Middle frontal gyrus (tissue), 1 donor: ENCODE measurements around the gene FBXO10.
"Not testable (repeated sequence)": the region's sequence is repeated elsewhere in the genome, so short reads cannot be mapped to it uniquely, and the experiment has no call there.

Experiments used
- DNase-seq: peaks from one replicate; pipeline ENCODE4 v3.0.0-alpha.2; 2015; ENCODE audit warnings: low spot score; ENCODE audit errors: extremely low spot score

The FBXO10 gene

DNA sequence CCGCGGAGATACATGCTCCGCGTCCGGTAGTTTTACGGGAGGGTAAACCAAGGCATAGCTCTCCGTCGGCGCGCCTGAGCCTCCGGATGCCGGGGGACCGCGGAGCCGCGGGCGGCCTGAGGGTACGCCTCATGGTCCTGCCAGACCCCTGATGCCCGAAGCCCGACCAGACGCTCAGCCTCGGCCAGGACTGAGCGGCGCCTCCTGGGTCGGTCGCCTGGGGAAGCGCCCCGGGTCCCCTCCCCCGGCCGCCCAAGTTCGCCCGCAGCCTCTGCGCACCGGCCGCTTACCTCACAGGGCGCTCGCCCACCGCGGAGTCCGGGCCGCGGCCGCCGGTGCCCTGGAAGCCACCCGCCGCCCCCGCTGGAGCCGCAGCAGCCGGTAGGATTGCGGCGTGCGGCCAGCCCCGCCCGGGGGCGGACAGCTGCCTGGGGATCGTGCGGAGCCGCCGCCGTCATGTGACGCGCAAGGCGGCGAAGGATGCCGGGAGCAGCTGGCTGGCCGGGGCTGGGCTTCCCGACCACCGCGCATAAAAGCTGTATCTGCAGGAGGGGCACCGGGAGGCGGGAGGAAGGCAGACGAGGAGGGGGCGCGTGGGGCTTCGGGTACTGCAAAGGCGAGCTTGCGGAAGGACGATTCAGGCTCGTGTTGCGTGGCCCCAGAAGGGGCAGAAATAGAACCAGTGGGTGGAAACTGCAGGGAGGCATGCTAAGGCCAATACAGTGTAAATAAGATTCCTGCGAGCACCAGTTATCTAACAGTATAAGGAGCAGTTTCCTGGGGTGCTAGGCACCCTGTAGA lies at the start of gene FBXO10:
Gene FBXO10, minus strand, starts transcription at position 460 of the 801 bp plus-strand sequence. CDS start 34,612 bp downstream, outside the sequence.
- peak; percentile 62 for DNase-seq

DNA sequence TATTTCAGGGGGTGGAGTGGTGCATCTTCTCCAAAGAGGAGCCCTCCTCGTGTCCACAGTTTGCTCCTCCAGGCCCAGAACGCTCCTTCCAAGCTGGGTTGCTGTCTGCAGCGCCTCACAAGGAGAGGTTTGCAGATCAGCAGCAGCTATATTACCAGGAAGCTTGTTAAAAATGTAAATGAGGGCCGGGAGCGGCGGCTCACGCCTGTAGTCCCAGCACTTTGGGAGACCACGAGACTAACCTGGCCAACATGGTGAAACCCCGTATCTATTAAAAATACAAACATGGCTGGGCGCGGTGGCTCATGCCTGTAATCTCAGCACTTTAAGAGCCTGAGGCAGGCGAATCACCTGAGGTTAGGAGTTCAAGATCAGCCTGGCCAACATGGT lies 49.6 kb upstream of the FBXO10 start:
- DNase-seq, result no peak

DNA sequence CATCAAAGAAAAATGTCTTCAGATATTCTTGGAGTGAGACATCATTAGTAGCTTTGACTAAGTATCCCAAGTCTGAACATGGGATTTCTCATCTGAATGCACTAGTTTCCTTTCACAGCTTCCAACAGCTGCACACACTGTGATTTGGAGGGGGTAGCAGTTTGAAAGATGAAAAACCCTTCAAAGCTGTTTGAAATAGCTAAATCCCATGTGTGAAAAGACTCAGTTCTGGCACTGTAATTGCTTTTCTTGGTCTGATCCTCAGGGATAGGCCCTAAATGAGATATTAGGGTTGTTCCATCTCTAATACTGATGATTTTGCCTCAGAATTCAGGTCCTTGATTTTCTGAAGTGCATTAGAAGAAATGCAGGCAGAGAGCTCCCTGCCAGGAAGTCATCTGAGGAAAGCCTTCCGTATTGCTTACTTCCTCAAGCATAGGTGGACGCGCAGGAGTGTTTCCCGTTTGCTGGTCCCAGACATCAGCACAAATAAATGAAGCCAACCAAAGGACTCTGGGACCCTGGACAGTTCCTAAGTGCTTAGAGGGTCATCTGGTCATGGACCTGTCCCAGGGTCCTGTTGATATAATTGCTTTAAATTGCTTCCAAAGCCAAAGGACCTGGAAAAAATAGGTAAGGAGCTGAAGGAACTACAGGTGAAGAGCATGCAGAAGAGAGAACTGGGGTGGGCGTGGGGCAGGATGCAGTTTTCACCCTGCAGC lies 49.0 kb upstream of the FBXO10 start:
- no peak for DNase-seq

GRCh38 chr9:37624073-37624472 lies 47.9 kb upstream of the FBXO10 start:
- DNase-seq, result no peak

DNA sequence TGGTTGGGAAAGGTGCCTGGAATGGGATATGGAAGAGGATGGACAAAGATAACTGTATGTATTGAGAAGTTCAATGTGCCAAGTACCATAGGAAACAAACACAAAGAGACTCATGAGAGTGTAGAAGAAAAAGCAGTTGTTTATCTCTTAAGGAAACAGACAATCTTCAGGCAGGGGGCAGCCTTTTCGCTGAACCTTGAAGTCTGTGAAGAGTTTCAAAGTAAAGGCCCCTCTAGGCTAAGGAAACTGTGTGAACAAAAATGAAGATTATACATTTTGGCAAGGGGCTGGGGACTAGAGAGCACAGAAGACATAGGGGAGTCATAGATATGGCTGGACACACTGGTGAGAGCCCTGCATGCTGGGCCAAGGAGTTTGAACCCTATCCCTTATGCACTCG lies 47.1 kb upstream of the FBXO10 start:
- no peak for DNase-seq

DNA sequence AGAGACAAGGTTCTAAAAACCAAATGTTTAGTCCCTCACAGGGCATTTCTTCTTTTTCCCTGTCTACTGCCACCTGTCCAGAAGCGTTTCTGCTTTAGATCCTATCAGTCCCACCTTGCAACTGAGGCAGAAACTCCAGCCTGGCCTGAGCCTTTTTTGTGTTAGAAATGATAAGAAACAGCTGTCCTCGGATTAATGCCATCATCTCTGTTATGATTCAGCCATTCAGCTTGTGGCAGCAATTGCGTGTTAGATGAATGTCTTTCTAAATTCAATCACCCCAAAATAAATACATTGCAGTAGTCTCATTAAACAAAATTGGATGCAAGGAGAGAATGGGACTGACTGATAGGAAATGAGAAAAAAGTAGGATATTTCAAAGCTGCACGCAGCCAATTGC lies 46.3 kb upstream of the FBXO10 start:
- no peak for DNase-seq

- no peak for DNase-seq
These were observed 45.3 kb upstream of the FBXO10 start for GRCh38 chr9:37621273-37622121.

DNA sequence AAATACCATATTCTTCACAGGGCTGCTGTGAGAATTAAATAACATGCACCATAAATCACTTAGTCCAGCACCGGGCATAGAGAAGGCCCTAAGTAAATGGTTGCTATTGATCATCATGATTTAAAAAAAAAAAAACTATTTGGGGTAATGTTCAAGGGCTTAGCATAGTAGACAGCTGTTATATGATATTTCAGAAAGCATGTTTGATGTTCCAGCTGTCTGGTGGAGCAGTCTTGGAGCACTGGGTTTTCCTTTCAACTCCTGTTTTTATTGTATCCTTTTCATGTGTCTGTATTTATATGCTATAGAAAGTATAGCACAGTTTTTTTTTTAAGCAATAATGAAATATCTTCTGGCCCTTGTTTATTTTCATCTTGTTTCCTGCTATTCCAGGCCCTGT lies 44.2 kb upstream of the FBXO10 start:
- no peak for DNase-seq

DNA sequence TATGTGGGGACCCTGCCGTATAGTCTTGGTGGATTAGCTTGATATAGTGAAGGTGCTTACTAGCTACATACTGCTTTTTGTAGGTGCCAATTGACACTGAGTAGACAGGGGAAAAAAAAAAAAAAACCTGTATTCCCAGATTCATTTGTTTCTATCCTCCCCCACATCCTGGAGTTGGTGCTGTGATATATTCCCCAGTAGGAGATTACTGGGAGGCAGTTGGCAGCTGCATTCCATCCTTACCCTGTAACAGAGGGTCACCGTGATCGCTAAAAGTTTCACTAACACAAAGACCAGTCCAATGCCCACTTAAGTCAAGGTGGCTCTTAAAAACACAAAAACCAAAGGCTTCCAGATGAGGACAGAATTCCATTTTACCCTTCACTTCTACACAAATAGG lies 43.6 kb upstream of the FBXO10 start:
- no peak for DNase-seq

DNA sequence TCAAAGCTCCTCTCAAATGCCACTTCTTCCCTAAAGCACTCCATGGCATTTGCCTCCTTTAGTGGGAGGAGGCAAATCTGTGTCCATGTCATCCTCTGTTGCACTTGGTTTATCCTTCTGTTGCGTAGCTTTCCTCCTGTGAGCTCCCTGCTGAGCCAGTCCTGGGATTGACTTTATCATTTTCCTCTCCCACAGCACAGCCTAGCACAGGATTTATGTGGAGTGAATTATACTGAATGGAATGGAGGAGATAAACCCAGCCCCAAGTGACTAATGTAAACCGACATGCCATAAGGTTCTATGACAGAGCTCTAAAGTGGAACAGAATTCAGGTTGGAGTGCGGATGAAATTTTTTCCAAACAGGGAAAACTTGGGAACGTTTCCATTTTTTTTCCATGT lies 42.6 kb upstream of the FBXO10 start:
- no peak for DNase-seq

- DNase-seq, result no peak
These were observed 41.7 kb upstream of the FBXO10 start for GRCh38 chr9:37617832-37618231.

DNA sequence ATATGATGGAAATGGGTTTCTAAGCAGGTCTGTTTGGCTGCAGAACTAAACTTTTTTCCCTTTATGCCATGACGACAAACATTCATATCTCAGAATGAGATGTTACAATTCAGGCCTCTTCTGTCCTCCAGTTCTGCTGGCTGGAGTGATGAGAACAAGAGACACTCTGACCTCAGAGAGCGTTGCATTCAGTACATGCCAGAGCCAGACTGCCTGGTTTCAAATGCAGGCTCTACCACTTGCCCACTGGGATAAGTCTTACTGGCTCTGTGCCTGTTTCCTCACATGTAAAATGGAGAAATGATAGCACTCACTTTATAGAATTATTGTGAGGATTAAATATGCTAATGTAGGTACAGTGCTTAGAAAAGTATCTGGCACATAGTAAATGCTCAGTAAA lies 41.0 kb upstream of the FBXO10 start:
- no peak for DNase-seq

GRCh38 chr9:37611961-37612360 lies 35.8 kb upstream of the FBXO10 start:
- no peak for DNase-seq

- no peak for DNase-seq
These were observed 34.8 kb upstream of the FBXO10 start for GRCh38 chr9:37611014-37611413.

DNA sequence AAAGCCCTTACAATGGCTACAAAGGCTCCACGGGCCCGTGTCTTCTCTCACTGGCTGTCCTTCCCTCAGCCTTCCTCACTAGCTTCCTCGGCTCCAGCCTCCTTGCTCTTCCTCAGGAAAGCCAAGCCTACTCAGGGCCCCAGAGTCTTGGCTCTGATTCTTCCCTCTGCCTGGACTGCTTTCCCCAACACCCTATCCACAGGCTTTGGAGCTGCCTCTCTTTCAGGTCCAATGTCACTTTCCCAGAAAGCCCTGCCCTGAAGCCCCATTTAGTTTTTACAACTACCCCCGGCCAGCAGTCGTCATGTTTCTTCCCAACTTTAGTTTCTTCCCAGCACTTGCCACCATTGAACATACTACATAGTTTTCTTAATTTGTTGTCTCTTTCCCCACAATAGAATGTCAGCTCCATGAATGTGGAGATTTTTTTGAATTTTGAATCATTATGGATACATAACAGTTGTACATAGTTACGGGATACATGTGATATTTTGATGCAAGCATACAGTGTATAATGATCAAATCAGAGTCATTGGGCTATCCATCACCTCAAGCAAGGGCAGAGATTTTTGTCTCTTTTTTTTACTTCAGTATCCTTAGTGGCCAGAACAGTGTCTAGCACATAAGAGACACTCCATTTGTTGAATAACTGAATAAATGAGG lies 33.7 kb upstream of the FBXO10 start:
- no peak for DNase-seq

GRCh38 chr9:37608250-37608649 lies 32.1 kb upstream of the FBXO10 start:
- DNase-seq, result no peak

DNA sequence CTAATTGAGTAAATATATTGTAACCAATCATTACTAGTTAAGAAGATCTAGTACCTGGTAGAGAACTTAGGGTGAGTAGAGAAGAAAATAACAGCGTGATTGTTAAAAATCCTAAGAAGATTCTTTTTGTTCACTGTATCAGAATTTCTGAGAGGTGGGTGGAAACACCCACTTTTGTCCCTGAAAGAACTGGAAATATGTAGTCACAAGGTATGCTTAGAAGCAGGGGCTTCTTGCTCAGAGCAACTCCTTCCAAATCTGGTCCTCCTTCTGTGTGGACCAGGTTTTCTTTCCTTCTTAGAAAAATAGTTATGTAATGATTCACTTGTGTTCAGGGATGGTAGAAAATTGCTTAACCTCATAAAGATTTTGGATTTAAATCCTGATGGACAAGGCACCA lies 28.1 kb upstream of the FBXO10 start:
- DNase-seq, result no peak

GRCh38 chr9:37602817-37603216 lies 26.6 kb upstream of the FBXO10 start:
- no peak for DNase-seq

GRCh38 chr9:37602061-37602460 lies 25.9 kb upstream of the FBXO10 start:
- DNase-seq, result not testable (repeated sequence)

DNA sequence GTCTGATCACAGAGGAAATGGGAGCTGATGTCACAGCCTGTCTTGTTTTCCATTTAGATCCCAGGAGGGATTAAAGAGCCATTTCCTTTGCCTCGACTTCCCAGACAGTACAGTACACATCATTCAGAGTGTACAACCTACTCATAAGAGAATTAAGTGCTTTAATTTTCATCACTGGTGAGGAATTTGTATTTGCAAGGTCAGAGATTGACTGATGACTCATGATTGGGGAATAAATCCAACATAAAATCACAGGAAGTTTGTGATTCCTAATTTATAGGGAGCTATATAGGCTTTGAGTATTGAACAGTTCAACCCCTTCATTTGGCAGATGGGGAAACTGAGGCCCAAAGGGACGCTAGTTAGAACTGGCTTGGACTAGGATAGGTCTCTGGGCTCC lies 20.3 kb upstream of the FBXO10 start:
- DNase-seq, result no peak

- no peak for DNase-seq
These were observed 17.8 kb upstream of the FBXO10 start for GRCh38 chr9:37593883-37594448.
